Mesenchymal stem cell (in vitro differentiated cells and primary cell): ENCODE data around the gene CCR7.
A peak's percentile ranks its signal among the peaks of the same experiment; 100 is the strongest.

Source experiments
- DNase-seq: peaks from one replicate; pipeline ENCODE4 v3.0.0-alpha.2; 2013
- H2AFZ ChIP-seq: one replicate; pipeline ENCODE4 v1.6.1; 2013; ENCODE audit warnings: low read depth, mild to moderate bottlenecking, control low read depth, inconsistent platforms, low read length, moderate library complexity
- H2AK5ac ChIP-seq: 2 replicates; pipeline ENCODE4 v1.6.1; 2013; ENCODE audit warnings: low read length, moderate library complexity, mild to moderate bottlenecking, inconsistent platforms; ENCODE audit not compliant: severe bottlenecking
- H2BK120ac ChIP-seq: one replicate; pipeline ENCODE4 v1.6.1; 2013; ENCODE audit warnings: low read depth, mild to moderate bottlenecking, inconsistent platforms, low read length, moderate library complexity
- H2BK12ac ChIP-seq, 2 experiments: one replicate each; pipeline ENCODE4 v1.6.1; 2013; ENCODE audit warnings: inconsistent platforms in 2 of 2, low read length in 2 of 2, mild to moderate bottlenecking in 2 of 2, moderate library complexity in 2 of 2, control low read depth in 1 of 2
- H2BK15ac ChIP-seq: one replicate; pipeline ENCODE4 v1.6.1; 2013; ENCODE audit warnings: mild to moderate bottlenecking, low read depth, inconsistent platforms; ENCODE audit not compliant: poor library complexity, severe bottlenecking
- H2BK5ac ChIP-seq: 2 replicates; pipeline ENCODE4 v1.6.1; 2013; ENCODE audit warnings: low read depth, mild to moderate bottlenecking, low read length, control low read depth, inconsistent platforms; ENCODE audit not compliant: poor library complexity, severe bottlenecking
- H3K14ac ChIP-seq, 2 experiments: one replicate each; pipeline ENCODE4 v1.6.1; 2013; ENCODE audit warnings: inconsistent platforms in 2 of 2, low read length in 2 of 2, control low read depth in 1 of 2, mild to moderate bottlenecking in 1 of 2, moderate library complexity in 1 of 2
- H3K18ac ChIP-seq, 2 experiments: one replicate each; pipeline ENCODE4 v1.6.1; 2013; ENCODE audit warnings: inconsistent platforms in 2 of 2, low read length in 2 of 2, control low read depth in 1 of 2, low read depth in 1 of 2, mild to moderate bottlenecking in 1 of 2
- H3K23ac ChIP-seq, 2 experiments: one replicate each; pipeline ENCODE4 v1.6.1; 2013; ENCODE audit warnings: inconsistent platforms in 2 of 2, low read length in 2 of 2, mild to moderate bottlenecking in 2 of 2, moderate library complexity in 2 of 2, control low read depth in 1 of 2
- H3K27ac ChIP-seq: 2 replicates; pipeline ENCODE4 v1.5.1; 2013; ENCODE audit warnings: mild to moderate bottlenecking, moderate library complexity, low read length, control low read depth, inconsistent platforms; ENCODE audit not compliant: poor library complexity, severe bottlenecking
- H3K27me3 ChIP-seq, 2 experiments: 2 replicates each; pipeline versions ENCODE4 v1.6.1 to v1.7.0; 2013; ENCODE audit warnings: low read length in 2 of 2, mild to moderate bottlenecking in 2 of 2, moderate library complexity in 2 of 2, control low read depth in 1 of 2, inconsistent platforms in 1 of 2; ENCODE audit not compliant: control insufficient read depth in 1 of 2, insufficient read depth in 1 of 2
- H3K36me3 ChIP-seq, 2 experiments: 2 replicates each; pipeline versions ENCODE4 v1.6.1 to v1.7.0; 2013; ENCODE audit warnings: low read length in 2 of 2, control low read depth in 1 of 2, inconsistent platforms in 1 of 2, low read depth in 1 of 2, mild to moderate bottlenecking in 1 of 2; ENCODE audit not compliant: insufficient read depth in 2 of 2, control insufficient read depth in 1 of 2
- H3K4ac ChIP-seq, 2 experiments: one replicate each; pipeline ENCODE4 v1.6.1; 2013; ENCODE audit warnings: inconsistent platforms in 2 of 2, low read length in 2 of 2, mild to moderate bottlenecking in 2 of 2, moderate library complexity in 2 of 2, control low read depth in 1 of 2, low read depth in 1 of 2
- H3K4me1 ChIP-seq: 2 replicates; pipeline ENCODE4 v1.6.1; 2013; ENCODE audit warnings: low read depth, low read length, control low read depth; ENCODE audit not compliant: control insufficient read depth, insufficient read depth
- H3K4me2 ChIP-seq: 2 replicates; pipeline ENCODE4 v1.6.1; 2013; ENCODE audit warnings: low read length, mild to moderate bottlenecking, inconsistent platforms; ENCODE audit not compliant: poor library complexity, severe bottlenecking
- H3K4me3 ChIP-seq, 2 experiments: 2 replicates each; pipeline versions ENCODE4 v1.5.1 to v1.7.0; 2013; ENCODE audit warnings: low read length in 2 of 2, mild to moderate bottlenecking in 2 of 2, control low read depth in 1 of 2, low read depth in 1 of 2; ENCODE audit not compliant: insufficient read depth in 1 of 2
- H3K79me1 ChIP-seq: replicated peaks from 2 replicates; pipeline ENCODE4 v1.6.1; 2013; ENCODE audit warnings: mild to moderate bottlenecking, control low read depth, low read length, inconsistent platforms; ENCODE audit not compliant: poor library complexity, severe bottlenecking
- H3K9ac ChIP-seq: 2 replicates; pipeline ENCODE4 v1.7.0; 2013; ENCODE audit warnings: mild to moderate bottlenecking, low read length, moderate library complexity
- H3K9me3 ChIP-seq: 2 replicates; pipeline ENCODE4 v1.7.0; 2013; ENCODE audit warnings: mild to moderate bottlenecking, low read length; ENCODE audit not compliant: control insufficient read depth
- H4K8ac ChIP-seq: one replicate; pipeline ENCODE4 v1.6.1; 2013; ENCODE audit warnings: inconsistent platforms, mild to moderate bottlenecking, low read length, moderate library complexity
- H4K91ac ChIP-seq: one replicate; pipeline ENCODE4 v1.6.1; 2013; ENCODE audit warnings: mild to moderate bottlenecking, low read length, inconsistent platforms
- WGBS: methylation state at CpG from one replicate; pipeline ENCODE4 v1.1.7; 2013; ENCODE audit warnings: mixed read lengths; 5-methylcytosine and 5-hydroxymethylcytosine counted together

Gene CCR7

DNA sequence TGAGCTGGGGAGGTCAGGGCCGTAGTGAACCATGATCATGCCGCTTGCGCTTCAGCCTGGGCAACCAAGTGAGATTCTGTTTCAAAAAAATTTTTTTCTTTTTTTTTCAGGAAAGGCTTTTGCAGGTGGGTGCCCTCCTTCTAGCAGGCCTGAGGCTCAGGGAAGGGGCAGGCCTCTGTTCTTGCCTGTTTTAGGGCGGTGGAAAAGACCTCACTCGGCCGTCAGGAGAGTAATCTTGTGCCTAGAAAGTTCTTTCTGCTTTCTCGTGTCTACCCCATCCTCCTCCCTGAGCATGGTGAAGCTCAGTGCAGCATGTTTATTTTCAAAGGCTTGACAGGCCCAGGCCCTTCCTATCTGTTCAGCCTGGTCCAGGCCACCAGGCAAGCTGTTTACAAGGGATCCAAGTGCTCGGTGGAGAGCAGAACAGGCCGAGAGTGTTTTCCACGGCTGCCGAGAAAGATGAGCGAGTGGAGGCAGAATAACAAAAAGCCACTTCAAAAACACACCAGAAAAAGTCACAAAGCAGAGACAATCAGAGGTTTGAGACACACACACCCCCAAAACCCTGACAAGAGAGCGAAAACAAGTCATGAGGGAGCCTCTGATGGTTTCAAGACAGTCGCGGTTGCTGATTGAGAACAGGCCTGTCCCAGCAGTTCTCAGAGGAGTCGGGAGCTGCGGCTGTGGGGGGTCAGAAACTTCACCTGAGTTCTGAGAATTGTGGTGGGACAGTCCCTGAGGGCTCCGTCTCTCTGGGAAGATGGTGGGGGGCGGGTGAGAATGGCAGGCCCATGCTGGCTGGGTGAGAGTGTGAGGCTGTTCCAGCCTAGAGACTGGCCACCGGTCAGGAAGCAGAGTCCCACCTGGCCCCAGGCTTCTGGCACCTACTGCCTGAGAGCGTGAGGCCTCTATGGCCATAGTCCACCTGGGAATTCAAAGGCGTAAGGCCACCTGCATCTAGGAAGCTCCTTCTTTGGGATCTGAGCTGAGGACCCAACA is 37.5 kb upstream of the CCR7 start:
- Histone ChIP-seq H3K27me3 (peaks cover 0 to 15% of the 10 kb centered on the region in 2 experiments), H2BK15ac (no peak overlapping the region), H3K9ac (no peak overlapping the region), H2BK120ac (no peak overlapping the region), H2BK5ac (no peak overlapping the region), H2BK12ac (peak overlapping the region in 1 of 2 experiments; percentile 15), H2AFZ (no peak overlapping the region), H3K27ac (no peak overlapping the region), H3K4me2 (no peak overlapping the region), H3K79me1 (no peaks in the 10 kb centered on the region), H3K4ac (peak overlapping the region in 1 of 2 experiments; percentile 40), H3K9me3 (no peaks in the 10 kb centered on the region), H3K23ac (no peak overlapping the region), H2AK5ac (no peak overlapping the region), H4K8ac (peak overlapping the region; percentile 47), H3K14ac (peak overlapping the region in 1 of 2 experiments; percentile 36), H3K36me3 (no peaks in the 10 kb centered on the region), H4K91ac (peak overlapping the region; percentile 1), H3K4me3 (no peak overlapping the region), H3K4me1 (no peaks in the 10 kb centered on the region), H3K18ac (no peak overlapping the region)
- WGBS = 64% methylated on average over 22 of the region's 22 CpGs
- peak; percentile 56 for DNase-seq

DNA sequence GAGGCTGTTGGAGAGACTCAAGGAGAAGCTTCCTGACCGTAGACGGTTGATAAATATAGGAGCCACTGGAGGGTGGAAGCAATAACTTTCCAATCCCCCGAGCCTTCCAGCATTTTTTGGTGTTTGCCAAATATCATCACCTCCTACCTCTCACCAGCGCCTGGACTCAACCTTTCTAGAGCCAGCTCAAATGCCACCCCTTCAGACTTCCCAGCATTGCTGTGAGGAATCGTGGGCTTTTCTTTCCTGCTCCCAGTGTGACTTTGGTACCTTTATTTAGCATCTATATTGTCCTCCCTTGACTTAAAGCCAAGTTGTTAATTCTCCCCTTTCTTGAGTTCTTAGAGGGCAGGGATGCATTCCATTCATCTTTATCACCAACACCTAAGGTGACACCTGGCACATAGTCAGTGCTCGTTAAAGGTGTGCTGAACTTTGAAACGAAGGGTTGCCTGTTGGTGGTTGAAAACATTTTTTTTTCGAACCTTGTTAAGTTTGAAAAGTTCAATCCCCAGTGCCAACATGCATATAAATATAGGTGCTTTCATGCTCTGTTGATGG is 35.3 kb upstream of the CCR7 start:
- Histone ChIP-seq H3K79me1 (no peaks in the 10 kb centered on the region), H3K4me2 (no peak overlapping the region), H3K4ac (no peak overlapping the region), H2BK5ac (no peak overlapping the region), H2BK12ac (no peak overlapping the region), H3K4me1 (no peaks in the 10 kb centered on the region), H3K9me3 (no peaks in the 10 kb centered on the region), H3K9ac (no peak overlapping the region), H3K36me3 (no peaks in the 10 kb centered on the region), H3K23ac (no peak overlapping the region), H2AFZ (no peak overlapping the region), H4K91ac (no peak overlapping the region), H3K27ac (no peak overlapping the region), H4K8ac (no peak overlapping the region), H3K4me3 (no peak overlapping the region), H2AK5ac (no peak overlapping the region), H2BK15ac (no peak overlapping the region), H3K14ac (no peak overlapping the region), H3K27me3 (peaks cover 0 to 15% of the 10 kb centered on the region in 2 experiments), H3K18ac (no peak overlapping the region), H2BK120ac (no peak overlapping the region)
- DNase-seq = no peak
- 75% methylated on average over 8 of the region's 8 CpGs for WGBS

DNA sequence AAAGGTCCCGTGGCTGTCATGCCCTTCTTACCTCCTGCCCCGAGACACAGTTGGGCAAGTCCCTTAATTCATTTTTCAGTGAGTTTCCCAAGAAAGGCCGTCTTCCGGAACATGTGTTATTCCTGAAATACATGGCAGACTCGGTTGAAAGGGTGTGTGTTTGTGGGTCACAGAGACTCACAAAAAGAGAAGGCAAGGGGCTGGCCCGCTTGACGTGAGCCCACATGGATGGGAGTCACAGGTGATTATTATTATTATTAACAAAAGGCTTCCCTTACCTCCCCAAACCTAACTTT is 34.1 kb upstream of the CCR7 start:
- Histone ChIP-seq H2BK120ac (no peak overlapping the region), H4K8ac (no peak overlapping the region), H2AFZ (no peak overlapping the region), H3K14ac (no peak overlapping the region), H3K9me3 (no peaks in the 10 kb centered on the region), H3K23ac (no peak overlapping the region), H3K79me1 (no peaks in the 10 kb centered on the region), H3K18ac (no peak overlapping the region), H2AK5ac (no peak overlapping the region), H2BK12ac (no peak overlapping the region), H3K27me3 (peaks cover 0 to 9% of the 10 kb centered on the region in 2 experiments), H3K36me3 (no peaks in the 10 kb centered on the region), H3K9ac (no peak overlapping the region), H3K4me3 (no peak overlapping the region), H3K4me1 (no peaks in the 10 kb centered on the region), H3K27ac (no peak overlapping the region), H3K4me2 (no peak overlapping the region), H3K4ac (no peak overlapping the region), H4K91ac (no peak overlapping the region), H2BK5ac (no peak overlapping the region), H2BK15ac (no peak overlapping the region)
- WGBS = 92% methylated on average over 5 of the region's 7 CpGs
- DNase-seq = no peak

DNA sequence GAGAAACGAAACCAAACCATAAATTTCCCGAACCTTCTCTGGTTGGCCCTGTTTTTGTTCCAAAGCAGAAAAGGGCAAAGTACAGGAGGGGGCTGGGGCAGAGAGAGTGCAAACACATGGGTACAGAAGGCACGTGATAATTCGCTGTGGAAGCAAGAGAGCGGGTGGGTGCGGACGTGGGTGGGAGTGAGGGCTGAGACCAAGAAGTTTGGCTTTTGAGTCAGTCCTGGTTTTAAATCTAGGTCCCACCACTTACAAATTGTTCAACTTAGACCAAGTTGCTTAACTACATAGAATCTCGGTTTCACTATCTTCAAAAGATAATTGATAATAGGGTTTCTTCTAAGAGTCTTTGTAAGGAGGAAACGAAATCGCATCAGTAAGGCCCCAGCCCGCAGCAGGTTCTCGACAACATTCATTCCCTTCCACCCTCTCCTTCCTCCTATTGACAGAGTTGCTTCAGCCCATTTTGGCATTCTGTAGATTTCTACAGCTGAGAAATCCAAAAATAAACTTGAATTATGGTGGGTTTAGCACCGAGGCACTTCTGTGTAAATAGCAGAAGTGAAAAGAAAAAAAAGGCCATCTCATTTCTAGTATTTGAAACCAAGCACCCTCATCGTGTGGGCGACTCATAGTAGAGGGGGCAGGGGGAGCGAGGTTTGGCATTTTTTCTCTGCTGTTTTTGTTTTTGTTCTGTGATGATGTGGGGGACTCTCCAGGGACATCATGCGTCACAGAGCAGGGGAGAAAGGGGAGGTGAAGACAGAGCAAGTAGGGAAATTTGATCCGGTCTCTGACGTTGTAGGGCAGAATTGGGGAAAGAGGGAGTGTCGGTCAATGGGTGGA is 33.6 kb upstream of the CCR7 start:
- Histone ChIP-seq H2BK120ac (no peak overlapping the region), H2AFZ (no peak overlapping the region), H2BK12ac (no peak overlapping the region), H3K36me3 (no peaks in the 10 kb centered on the region), H3K4ac (no peak overlapping the region), H2AK5ac (no peak overlapping the region), H3K23ac (no peak overlapping the region), H3K27ac (no peak overlapping the region), H4K8ac (no peak overlapping the region), H3K4me3 (no peak overlapping the region), H3K9me3 (no peaks in the 10 kb centered on the region), H3K79me1 (no peaks in the 10 kb centered on the region), H3K27me3 (peaks cover 0 to 4% of the 10 kb centered on the region in 2 experiments), H2BK5ac (no peak overlapping the region), H4K91ac (no peak overlapping the region), H3K4me2 (no peak overlapping the region), H3K4me1 (no peaks in the 10 kb centered on the region), H3K14ac (no peak overlapping the region), H2BK15ac (no peak overlapping the region), H3K18ac (no peak overlapping the region), H3K9ac (peak overlapping the region; percentile 36)
- DNase-seq = no peak
- WGBS = 91% methylated on average over 19 of the region's 20 CpGs
